Measurements from ENCODE around the gene TSPAN9. TPM values are rescaled to one million over a fixed set of nuclear protein-coding genes. Genes with fewer than 3 reads are reported as not detected.

The TSPAN9 gene
- total and polyA plus RNA-seq, 9 of the 15 experiments (the other 6 are each of a cell fraction or from before 2014, with no cell fraction given), result 0.23 to 2.1 (median 0.60) TPM; not detected in 2

GRCh38 chr12:3243376-3244084 is 166.4 kb downstream of the TSPAN9 start (continued):
- TF ChIP-seq REST (IDR thresholded peaks at IDR 0.05; ENCODE audit: borderline replicate concordance) (no peak), REST (CRISPR knock-in tag; IDR thresholded peaks at IDR 0.05; ENCODE audit: low read depth) (no peak), ETV6 (IDR thresholded peaks at IDR 0.05; ENCODE audit: borderline replicate concordance in 1 of 2, low read depth in 2 of 2, low read length in 1 of 2) (no peak), ETV6 (CRISPR knock-in tag; IDR thresholded peaks at IDR 0.05; ENCODE audit: borderline replicate concordance) (no peak), HDGF (IDR thresholded peaks at IDR 0.05) (no peak), ZNF644 (tag; IDR thresholded peaks at IDR 0.05; ENCODE audit: low read depth) (no peak), TGIF2 (CRISPR knock-in tag; IDR thresholded peaks at IDR 0.05) (no peak), POLR2AphosphoS5 (IDR thresholded peaks at IDR 0.05; ENCODE audit: control insufficient read depth, insufficient read depth, low read depth, low read length) (no peak), ZNF699 (CRISPR knock-in tag; IDR thresholded peaks at IDR 0.05; ENCODE audit: insufficient replicate concordance) (no peak), JUN (IDR thresholded peaks at IDR 0.05; ENCODE audit: borderline replicate concordance, low read depth, low read length) (no peak), JUN (CRISPR knock-in tag; IDR thresholded peaks at IDR 0.05; ENCODE audit: borderline replicate concordance) (no peak), RCOR1 (IDR thresholded peaks at IDR 0.05; ENCODE audit: borderline replicate concordance in 1 of 2, low read depth in 2 of 2, low read length in 2 of 2) (no peak)

Measured in K562 (cell line).